ENCODE data around the gene GRIN2C.

Gene GRIN2C

GRCh38 chr17:74858672-74859458, 820 bp downstream of the GRIN2C start:
- TF ChIP-seq TCF12 (IDR thresholded peaks at IDR 0.05; ENCODE audit: low read depth), result no peak
- TF ChIP-seq EP300 (IDR thresholded peaks at IDR 0.05; ENCODE audit: borderline replicate concordance), result no peak
- TF ChIP-seq REST (IDR thresholded peaks at IDR 0.05; ENCODE audit: low read depth), result no peak
- no peak for TF ChIP-seq ZBTB7A (IDR thresholded peaks at IDR 0.05; ENCODE audit: low read depth)
- no peak for TF ChIP-seq NFIC (IDR thresholded peaks at IDR 0.05)
- TF ChIP-seq TAF1 (IDR thresholded peaks at IDR 0.05; ENCODE audit: low read depth), result no peak
- TF ChIP-seq TEAD4 (IDR thresholded peaks at IDR 0.05), result no peak
- no peak for TF ChIP-seq CEBPB (IDR thresholded peaks at IDR 0.05)
- TF ChIP-seq MAX (IDR thresholded peaks at IDR 0.05), result no peak
- TF ChIP-seq CREB1 (IDR thresholded peaks at IDR 0.05; ENCODE audit: low read depth), result no peak
- TF ChIP-seq USF1 (IDR thresholded peaks at IDR 0.05), result no peak
- TF ChIP-seq RAD21 (IDR thresholded peaks at IDR 0.05; ENCODE audit: low read depth), result no peak
- no peak for TF ChIP-seq FOXM1 (IDR thresholded peaks at IDR 0.05; ENCODE audit: borderline replicate concordance, low read depth)
- no peak for TF ChIP-seq YY1 (IDR thresholded peaks at IDR 0.05; ENCODE audit: low read depth)
- TF ChIP-seq EGR1 (IDR thresholded peaks at IDR 0.05), result no peak

GRCh38 chr17:74857191-74857590, 2.5 kb downstream of the GRIN2C start:
- no peak for TF ChIP-seq YY1 (IDR thresholded peaks at IDR 0.05; ENCODE audit: low read depth)
- no peak for TF ChIP-seq REST (IDR thresholded peaks at IDR 0.05; ENCODE audit: low read depth)

GRCh38 chr17:74856112-74856511, 3.6 kb downstream of the GRIN2C start:
- no peak for TF ChIP-seq TEAD4 (IDR thresholded peaks at IDR 0.05)
- TF ChIP-seq MAX (IDR thresholded peaks at IDR 0.05), result no peak
- TF ChIP-seq TAF1 (IDR thresholded peaks at IDR 0.05; ENCODE audit: low read depth), result no peak
- no peak for TF ChIP-seq REST (IDR thresholded peaks at IDR 0.05; ENCODE audit: low read depth)
- TF ChIP-seq CEBPB (IDR thresholded peaks at IDR 0.05), result no peak
- no peak for TF ChIP-seq ZBTB7A (IDR thresholded peaks at IDR 0.05; ENCODE audit: low read depth)
- no peak for TF ChIP-seq TCF12 (IDR thresholded peaks at IDR 0.05; ENCODE audit: low read depth)
- TF ChIP-seq EGR1 (IDR thresholded peaks at IDR 0.05), result no peak
- no peak for TF ChIP-seq USF1 (IDR thresholded peaks at IDR 0.05)
- TF ChIP-seq YY1 (IDR thresholded peaks at IDR 0.05; ENCODE audit: low read depth), result no peak
- TF ChIP-seq FOXM1 (IDR thresholded peaks at IDR 0.05; ENCODE audit: borderline replicate concordance, low read depth), result no peak
- TF ChIP-seq RAD21 (IDR thresholded peaks at IDR 0.05; ENCODE audit: low read depth), result no peak

GRCh38 chr17:74855323-74855722, 4.4 kb downstream of the GRIN2C start:
- no peak for TF ChIP-seq TEAD4 (IDR thresholded peaks at IDR 0.05)
- no peak for TF ChIP-seq REST (IDR thresholded peaks at IDR 0.05; ENCODE audit: low read depth)
- TF ChIP-seq ZBTB7A (IDR thresholded peaks at IDR 0.05; ENCODE audit: low read depth), result no peak
- no peak for TF ChIP-seq FOXM1 (IDR thresholded peaks at IDR 0.05; ENCODE audit: borderline replicate concordance, low read depth)
- TF ChIP-seq EGR1 (IDR thresholded peaks at IDR 0.05), result no peak

Measured in Ishikawa (cell line).